ENCODE results near the gene MAN1B1.

DNA sequence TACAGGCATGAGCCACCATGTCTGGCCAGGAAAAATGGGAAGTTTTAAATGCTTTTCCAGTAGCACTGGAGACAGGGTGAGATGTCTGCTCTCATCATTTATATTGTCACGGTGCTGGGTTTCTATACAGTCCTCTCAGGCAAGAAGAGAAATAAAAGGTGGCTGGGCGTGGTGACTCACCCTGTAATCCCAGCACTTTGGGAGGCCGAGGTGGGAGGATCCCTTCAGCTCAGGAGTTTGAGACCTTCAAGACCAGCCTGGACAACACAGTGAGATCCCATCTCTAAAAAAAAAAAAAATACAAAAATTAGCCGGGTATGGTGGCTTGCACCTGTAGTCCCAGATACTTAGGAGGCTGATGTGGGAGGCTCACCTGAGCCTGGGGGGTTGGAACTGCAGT lies 47.4 kb downstream of the MAN1B1 start:
- TF ChIP-seq POLR2A (IDR thresholded peaks at IDR 0.05; ENCODE audit: low read depth, low read length) (no peak), CEBPB (IDR thresholded peaks at IDR 0.05; ENCODE audit: low read depth, low read length) (no peak), RAD21 (IDR thresholded peaks at IDR 0.05; ENCODE audit: low read length) (no peak), RCOR1 (IDR thresholded peaks at IDR 0.05; ENCODE audit: insufficient replicate concordance, low read length) (no peak), SMC3 (IDR thresholded peaks at IDR 0.05; ENCODE audit: low read depth, low read length) (no peak), MAFK (IDR thresholded peaks at IDR 0.05; ENCODE audit: low read depth, low read length) (no peak), NFE2L2 (IDR thresholded peaks at IDR 0.05; ENCODE audit: low read depth, low read length) (no peak), BHLHE40 (IDR thresholded peaks at IDR 0.05; ENCODE audit: low read depth, low read length) (no peak), ELK1 (IDR thresholded peaks at IDR 0.05; ENCODE audit: borderline replicate concordance, low read depth, low read length) (no peak)
- TF ChIP-seq, protein P1, sequence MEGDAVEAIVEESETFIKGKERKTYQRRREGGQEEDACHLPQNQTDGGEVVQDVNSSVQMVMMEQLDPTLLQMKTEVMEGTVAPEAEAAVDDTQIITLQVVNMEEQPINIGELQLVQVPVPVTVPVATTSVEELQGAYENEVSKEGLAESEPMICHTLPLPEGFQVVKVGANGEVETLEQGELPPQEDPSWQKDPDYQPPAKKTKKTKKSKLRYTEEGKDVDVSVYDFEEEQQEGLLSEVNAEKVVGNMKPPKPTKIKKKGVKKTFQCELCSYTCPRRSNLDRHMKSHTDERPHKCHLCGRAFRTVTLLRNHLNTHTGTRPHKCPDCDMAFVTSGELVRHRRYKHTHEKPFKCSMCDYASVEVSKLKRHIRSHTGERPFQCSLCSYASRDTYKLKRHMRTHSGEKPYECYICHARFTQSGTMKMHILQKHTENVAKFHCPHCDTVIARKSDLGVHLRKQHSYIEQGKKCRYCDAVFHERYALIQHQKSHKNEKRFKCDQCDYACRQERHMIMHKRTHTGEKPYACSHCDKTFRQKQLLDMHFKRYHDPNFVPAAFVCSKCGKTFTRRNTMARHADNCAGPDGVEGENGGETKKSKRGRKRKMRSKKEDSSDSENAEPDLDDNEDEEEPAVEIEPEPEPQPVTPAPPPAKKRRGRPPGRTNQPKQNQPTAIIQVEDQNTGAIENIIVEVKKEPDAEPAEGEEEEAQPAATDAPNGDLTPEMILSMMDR (conservative IDR thresholded peaks at IDR 0.05; ENCODE audit: low read depth, low read length), result no peak
- TF ChIP-seq, protein P2, sequence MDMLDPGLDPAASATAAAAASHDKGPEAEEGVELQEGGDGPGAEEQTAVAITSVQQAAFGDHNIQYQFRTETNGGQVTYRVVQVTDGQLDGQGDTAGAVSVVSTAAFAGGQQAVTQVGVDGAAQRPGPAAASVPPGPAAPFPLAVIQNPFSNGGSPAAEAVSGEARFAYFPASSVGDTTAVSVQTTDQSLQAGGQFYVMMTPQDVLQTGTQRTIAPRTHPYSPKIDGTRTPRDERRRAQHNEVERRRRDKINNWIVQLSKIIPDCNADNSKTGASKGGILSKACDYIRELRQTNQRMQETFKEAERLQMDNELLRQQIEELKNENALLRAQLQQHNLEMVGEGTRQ (IDR thresholded peaks at IDR 0.05; ENCODE audit: low read depth, low read length), result no peak
